Neuronal stem cell (in vitro differentiated cells): ENCODE measurements around the gene FGB.

ENCODE experiments used
- DNase-seq: peaks from one replicate; pipeline ENCODE4 v3.0.0-alpha.2; 2013; ENCODE audit warnings: low spot score
- H2AFZ ChIP-seq: one replicate; pipeline ENCODE4 v1.6.1; 2013; ENCODE audit warnings: mild to moderate bottlenecking, low read length, inconsistent platforms
- H2AK5ac ChIP-seq: 2 replicates; pipeline ENCODE4 v1.6.1; 2013; ENCODE audit warnings: low read depth, mild to moderate bottlenecking, inconsistent platforms, low read length, moderate library complexity, mixed read lengths
- H2BK120ac ChIP-seq: 2 replicates; pipeline ENCODE4 v1.6.1; 2013; ENCODE audit warnings: low read depth, mild to moderate bottlenecking, inconsistent platforms, low read length, moderate library complexity, mixed read lengths
- H2BK12ac ChIP-seq: one replicate; pipeline ENCODE4 v1.6.1; 2013; ENCODE audit warnings: low read length, inconsistent platforms
- H2BK15ac ChIP-seq: 2 replicates; pipeline ENCODE4 v1.6.1; 2013; ENCODE audit warnings: mild to moderate bottlenecking, low read length, inconsistent platforms, mixed read lengths
- H2BK5ac ChIP-seq: one replicate; pipeline ENCODE4 v1.6.1; 2013; ENCODE audit warnings: inconsistent platforms, mild to moderate bottlenecking, low read length, moderate library complexity
- H3K14ac ChIP-seq: one replicate; pipeline ENCODE4 v1.6.1; 2013; ENCODE audit warnings: low read length, inconsistent platforms
- H3K18ac ChIP-seq: 2 replicates; pipeline ENCODE4 v1.6.1; 2013; ENCODE audit warnings: low read length, inconsistent platforms
- H3K23ac ChIP-seq: 2 replicates; pipeline ENCODE4 v1.6.1; 2013; ENCODE audit warnings: low read depth, mild to moderate bottlenecking, mixed read lengths, low read length, inconsistent platforms; ENCODE audit not compliant: poor library complexity
- H3K27ac ChIP-seq: replicated peaks from 3 replicates; pipeline ENCODE4 v1.5.1; 2013; ENCODE audit warnings: low read length, inconsistent platforms
- H3K27me3 ChIP-seq, 3 experiments: 2 replicates each; pipeline ENCODE4 v1.6.1; 2013; ENCODE audit warnings: low read length in 3 of 3, mild to moderate bottlenecking in 2 of 3, inconsistent platforms in 1 of 3, low read depth in 1 of 3, mixed read lengths in 1 of 3, moderate library complexity in 1 of 3; ENCODE audit not compliant: control insufficient read depth in 3 of 3, insufficient read depth in 3 of 3
- H3K36me3 ChIP-seq, 2 donors: replicated peaks in 1 of 2; 2 replicates each; pipeline ENCODE4 v1.6.1; 2013; ENCODE audit warnings: low read length in 2 of 2; ENCODE audit not compliant: control insufficient read depth in 2 of 2, insufficient read depth in 2 of 2
- H3K4ac ChIP-seq: 2 replicates; pipeline ENCODE4 v1.6.1; 2013; ENCODE audit warnings: inconsistent platforms, mild to moderate bottlenecking, low read length, moderate library complexity
- H3K4me1 ChIP-seq, 2 donors: 1 replicate in 1 of 2; 2 replicates in 1 of 2; pipeline ENCODE4 v1.6.1; 2013; ENCODE audit warnings: low read length in 2 of 2, low read depth in 1 of 2; ENCODE audit not compliant: control insufficient read depth in 2 of 2, insufficient read depth in 1 of 2
- H3K4me2 ChIP-seq: one replicate; pipeline ENCODE4 v1.6.1; 2013; ENCODE audit warnings: mild to moderate bottlenecking, low read length, inconsistent platforms; ENCODE audit not compliant: insufficient read depth, poor library complexity, severe bottlenecking
- H3K4me3 ChIP-seq, 2 donors: 2 replicates each; pipeline ENCODE4 v1.5.1; 2013; ENCODE audit warnings: low read length in 2 of 2, mild to moderate bottlenecking in 2 of 2, inconsistent platforms in 1 of 2, moderate library complexity in 1 of 2
- H3K79me1 ChIP-seq: one replicate; pipeline ENCODE4 v1.6.1; 2013; ENCODE audit warnings: low read depth, mild to moderate bottlenecking, inconsistent platforms, low read length, moderate library complexity
- H3K9ac ChIP-seq: one replicate; pipeline ENCODE4 v1.6.1; 2013; ENCODE audit warnings: mild to moderate bottlenecking, low read depth, low read length, inconsistent platforms; ENCODE audit not compliant: poor library complexity
- H3K9me3 ChIP-seq, 2 donors: replicated peaks in 1 of 2; 2 replicates each; pipeline versions ENCODE3 to v1.6.1; 2013; ENCODE audit warnings: low read length in 2 of 2, mild to moderate bottlenecking in 2 of 2, inconsistent platforms in 1 of 2, low read depth in 1 of 2, mixed read lengths in 1 of 2, moderate library complexity in 1 of 2; ENCODE audit not compliant: control insufficient read depth in 2 of 2, insufficient read depth in 1 of 2
- H4K8ac ChIP-seq: one replicate; pipeline ENCODE4 v1.6.1; 2013; ENCODE audit warnings: low read depth, mild to moderate bottlenecking, inconsistent platforms, low read length, moderate library complexity
- H4K91ac ChIP-seq: one replicate; pipeline ENCODE4 v1.6.1; 2013; ENCODE audit warnings: low read length, low read depth, mild to moderate bottlenecking, inconsistent platforms; ENCODE audit not compliant: poor library complexity
- WGBS, 2 donors: extraction: QIAGEN DNeasy Blood & Tissue Kit; methylation state at CpG; one replicate each; pipeline ENCODE4 v1.1.7; 2013; ENCODE audit warnings: missing lambda C conversion rate in 2 of 2, mixed read lengths in 1 of 2; ENCODE audit not compliant: insufficient read length in 2 of 2, insufficient replicate concordance in 1 of 2; ENCODE audit errors: extremely low coverage in 2 of 2; 5-methylcytosine and 5-hydroxymethylcytosine counted together

FGB gene

GRCh38 chr4:154559494-154560418 lies 3.1 kb upstream of the FGB start:
- H3K14ac ChIP-seq = no peak overlapping the region
- H2BK15ac ChIP-seq = no peak overlapping the region
- peak; percentile 48 for DNase-seq
- no CpG with 5 or more reads among the region's 9 CpGs for WGBS, 2 donors
- no peak overlapping the region for H3K4me2 ChIP-seq
- H2BK12ac ChIP-seq = no peak overlapping the region
- no peak overlapping the region for H2AFZ ChIP-seq
- H2AK5ac ChIP-seq = no peak overlapping the region
- H4K91ac ChIP-seq = no peak overlapping the region
- peaks cover 0 to 6% (median 0%) of the 10 kb centered on the region in 3 experiments for H3K27me3 ChIP-seq
- H3K4me1 ChIP-seq = no peaks in the 10 kb centered on the region
- no peak overlapping the region for H3K9ac ChIP-seq
- no peak overlapping the region for H3K4me3 ChIP-seq
- no peak overlapping the region for H4K8ac ChIP-seq
- no peak overlapping the region for H3K18ac ChIP-seq
- no peak overlapping the region for H2BK120ac ChIP-seq
- no peak overlapping the region for H3K27ac ChIP-seq
- no peaks in the 10 kb centered on the region for H3K36me3 ChIP-seq
- no peaks in the 10 kb centered on the region for H3K79me1 ChIP-seq
- no peak overlapping the region for H2BK5ac ChIP-seq
- no peak overlapping the region for H3K4ac ChIP-seq
- no peak overlapping the region for H3K23ac ChIP-seq
- H3K9me3 ChIP-seq = no peaks in the 10 kb centered on the region

- no peaks in the 10 kb centered on the region for H3K9me3 ChIP-seq
- H2AK5ac ChIP-seq = no peak overlapping the region
- no peak overlapping the region for H3K18ac ChIP-seq
- peaks cover 0 to 2% (median 0%) of the 10 kb centered on the region in 3 experiments for H3K27me3 ChIP-seq
- no peak overlapping the region for H2AFZ ChIP-seq
- no peak overlapping the region for H3K14ac ChIP-seq
- DNase-seq = no peak
- H2BK5ac ChIP-seq = no peak overlapping the region
- H3K9ac ChIP-seq = no peak overlapping the region
- H2BK12ac ChIP-seq = no peak overlapping the region
- no peak overlapping the region for H2BK15ac ChIP-seq
- H3K4ac ChIP-seq = no peak overlapping the region
- H3K4me3 ChIP-seq = no peak overlapping the region
- no peak overlapping the region for H2BK120ac ChIP-seq
- no peak overlapping the region for H3K4me2 ChIP-seq
- H3K36me3 ChIP-seq = no peaks in the 10 kb centered on the region
- H3K23ac ChIP-seq = no peak overlapping the region
- no peaks in the 10 kb centered on the region for H3K4me1 ChIP-seq
- H4K8ac ChIP-seq = no peak overlapping the region
- no CpG with 5 or more reads among the region's 1 CpG for WGBS, 2 donors
- H3K79me1 ChIP-seq = no peaks in the 10 kb centered on the region
- H3K27ac ChIP-seq = no peak overlapping the region
- H4K91ac ChIP-seq = no peak overlapping the region
Observed at GRCh38 chr4:154560419-154560801, 2.4 kb upstream of the FGB start.

GRCh38 chr4:154560824-154561231 lies 2.0 kb upstream of the FGB start:
- Histone ChIP-seq H3K4ac (no peak overlapping the region), H3K79me1 (no peaks in the 10 kb centered on the region), H3K27me3 (peaks cover 0 to 3% (median 0%) of the 10 kb centered on the region in 3 experiments), H4K8ac (no peak overlapping the region), H4K91ac (no peak overlapping the region), H3K9ac (no peak overlapping the region), H3K4me3 (no peak overlapping the region), H3K36me3 (no peaks in the 10 kb centered on the region), H3K18ac (no peak overlapping the region), H3K4me1 (no peaks in the 10 kb centered on the region), H3K4me2 (no peak overlapping the region), H2BK12ac (no peak overlapping the region), H2BK15ac (no peak overlapping the region), H3K27ac (no peak overlapping the region), H2AFZ (no peak overlapping the region), H2AK5ac (no peak overlapping the region), H3K9me3 (no peaks in the 10 kb centered on the region), H3K14ac (no peak overlapping the region), H2BK120ac (no peak overlapping the region), H3K23ac (no peak overlapping the region), H2BK5ac (no peak overlapping the region)
- DNase-seq = no peak
- WGBS, 2 donors = no CpG with 5 or more reads among the region's 4 CpGs

- Histone ChIP-seq H2BK15ac (no peak overlapping the region), H2AFZ (no peak overlapping the region), H3K4me3 (no peak overlapping the region)
Observed at GRCh38 chr4:154564311-154564710, 1.5 kb downstream of the FGB start.

More at GRCh38 chr4:154564311-154564710, 1.5 kb downstream of the FGB start:
- Histone ChIP-seq H3K23ac (no peak overlapping the region), H3K9me3 (no peaks in the 10 kb centered on the region), H3K9ac (no peak overlapping the region), H3K4me2 (no peak overlapping the region), H3K27me3 (peaks cover 0 to 3% (median 0%) of the 10 kb centered on the region in 3 experiments), H3K4me1 (no peaks in the 10 kb centered on the region), H3K27ac (no peak overlapping the region), H4K8ac (no peak overlapping the region), H3K14ac (no peak overlapping the region), H3K36me3 (no peaks in the 10 kb centered on the region), H2BK5ac (no peak overlapping the region), H3K79me1 (no peaks in the 10 kb centered on the region), H4K91ac (no peak overlapping the region), H2AK5ac (no peak overlapping the region), H3K18ac (no peak overlapping the region), H2BK120ac (no peak overlapping the region), H2BK12ac (no peak overlapping the region), H3K4ac (no peak overlapping the region)
- no CpG with 5 or more reads among the region's 1 CpG for WGBS, 2 donors
- DNase-seq = no peak
